GOT3 (cell line): ENCODE results near the gene NBEAL1.
"Not testable (repeated sequence)": the region's sequence is repeated elsewhere in the genome, so short reads cannot be mapped to it uniquely, and the experiment has no call there.

ENCODE experiments used
- DNase-seq: peaks from one replicate; lab custom pipeline; 2025; ENCODE audit warnings: mixed read lengths; lab: John Stamatoyannopoulos, UW

The NBEAL1 gene

GRCh38 chr2:203039211-203039610, 24.5 kb downstream of the NBEAL1 start:
- DNase-seq, result not testable (repeated sequence)

- no peak for DNase-seq
Measured at GRCh38 chr2:203040966-203041521, 26.4 kb downstream of the NBEAL1 start.

- DNase-seq, result no peak
Measured at GRCh38 chr2:203042178-203042577, 27.5 kb downstream of the NBEAL1 start.

GRCh38 chr2:203043226-203043625, 28.6 kb downstream of the NBEAL1 start:
- no peak for DNase-seq

- DNase-seq, result no peak
Measured at GRCh38 chr2:203045867-203046266, 31.2 kb downstream of the NBEAL1 start.

- no peak for DNase-seq
Measured at GRCh38 chr2:203052539-203052938, 37.9 kb downstream of the NBEAL1 start.

- no peak for DNase-seq
Measured at GRCh38 chr2:203059567-203060240, 45.0 kb downstream of the NBEAL1 start.

- DNase-seq, result no peak
Measured at GRCh38 chr2:203061346-203061745, 46.7 kb downstream of the NBEAL1 start.

- DNase-seq, result no peak
Measured at GRCh38 chr2:203062126-203062525, 47.5 kb downstream of the NBEAL1 start.

- not testable (repeated sequence) for DNase-seq
Measured at GRCh38 chr2:203066519-203067091, 51.9 kb downstream of the NBEAL1 start.

- no peak for DNase-seq
Measured at GRCh38 chr2:203070701-203071100, 56.0 kb downstream of the NBEAL1 start.

- DNase-seq, result no peak
Measured at GRCh38 chr2:203071148-203071547, 56.5 kb downstream of the NBEAL1 start.

- no peak for DNase-seq
Measured at GRCh38 chr2:203072371-203072770, 57.7 kb downstream of the NBEAL1 start.

- DNase-seq, result no peak
Measured at GRCh38 chr2:203077451-203077850, 62.8 kb downstream of the NBEAL1 start.

- DNase-seq, result no peak
Measured at GRCh38 chr2:203080447-203081045, 65.9 kb downstream of the NBEAL1 start.

- DNase-seq, result no peak
Measured at GRCh38 chr2:203083328-203083727, 68.7 kb downstream of the NBEAL1 start.

GRCh38 chr2:203086381-203086780, 71.7 kb downstream of the NBEAL1 start:
- DNase-seq, result not testable (repeated sequence)

- DNase-seq, result not testable (repeated sequence)
Measured at GRCh38 chr2:203090721-203091120, 76.0 kb downstream of the NBEAL1 start.

- no peak for DNase-seq
Measured at GRCh38 chr2:203097735-203098134, 83.1 kb downstream of the NBEAL1 start.

- DNase-seq, result not testable (repeated sequence)
Measured at GRCh38 chr2:203102357-203102756, 87.7 kb downstream of the NBEAL1 start.

GRCh38 chr2:203104273-203104672, 89.6 kb downstream of the NBEAL1 start:
- DNase-seq, result no peak

GRCh38 chr2:203105996-203106395, 91.3 kb downstream of the NBEAL1 start:
- no peak for DNase-seq

- not testable (repeated sequence) for DNase-seq
Measured at GRCh38 chr2:203110496-203110895, 95.8 kb downstream of the NBEAL1 start.
